Measurements from ENCODE around the gene ORC2.

Gene ORC2

DNA sequence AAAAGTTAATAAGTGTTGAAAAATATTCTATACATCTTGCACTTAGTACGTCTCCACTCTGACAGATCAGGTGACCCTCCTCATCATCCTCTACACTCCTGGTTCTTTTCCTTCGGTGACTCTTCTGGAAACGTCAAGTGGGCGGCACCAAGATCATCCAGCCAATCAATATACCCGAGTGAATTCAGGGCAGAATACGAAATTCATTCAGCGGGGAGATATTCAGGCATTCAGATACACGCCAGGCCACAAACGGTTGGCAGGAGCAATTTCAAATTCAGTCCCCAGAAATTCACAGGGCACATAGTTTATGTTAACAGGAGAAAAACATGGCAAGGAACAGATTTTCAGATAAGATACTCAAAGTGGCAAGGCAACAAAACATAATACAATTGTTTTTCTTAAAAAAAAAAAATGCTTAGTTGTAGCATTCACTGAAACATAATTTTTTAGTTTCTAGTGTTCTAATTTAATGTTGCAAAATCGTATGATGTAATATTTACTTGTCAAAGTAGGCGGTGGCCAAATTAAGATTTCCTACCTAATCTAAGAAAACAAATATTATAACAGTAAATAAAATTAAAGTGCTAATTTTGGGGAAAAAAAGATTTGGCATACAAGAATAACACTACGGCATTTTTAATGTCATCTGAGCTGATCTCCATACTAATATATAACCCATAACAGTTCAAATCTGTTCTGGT lies 103.2 kb downstream of the ORC2 start:
- TF ChIP-seq FOXP2 (optimal IDR thresholded peaks at IDR 0.05; ENCODE audit: borderline replicate concordance, extremely low read depth, extremely low read length, insufficient read depth) (no peak), POLR2AphosphoS5 (IDR thresholded peaks at IDR 0.05; ENCODE audit: low read depth, low read length) (no peak), TAF1 (IDR thresholded peaks at IDR 0.05; ENCODE audit: borderline replicate concordance, insufficient read depth, low read length) (no peak), SIN3A (IDR thresholded peaks at IDR 0.05; ENCODE audit: borderline replicate concordance, insufficient read depth, low read length) (no peak)
- TF ChIP-seq, protein P1, sequence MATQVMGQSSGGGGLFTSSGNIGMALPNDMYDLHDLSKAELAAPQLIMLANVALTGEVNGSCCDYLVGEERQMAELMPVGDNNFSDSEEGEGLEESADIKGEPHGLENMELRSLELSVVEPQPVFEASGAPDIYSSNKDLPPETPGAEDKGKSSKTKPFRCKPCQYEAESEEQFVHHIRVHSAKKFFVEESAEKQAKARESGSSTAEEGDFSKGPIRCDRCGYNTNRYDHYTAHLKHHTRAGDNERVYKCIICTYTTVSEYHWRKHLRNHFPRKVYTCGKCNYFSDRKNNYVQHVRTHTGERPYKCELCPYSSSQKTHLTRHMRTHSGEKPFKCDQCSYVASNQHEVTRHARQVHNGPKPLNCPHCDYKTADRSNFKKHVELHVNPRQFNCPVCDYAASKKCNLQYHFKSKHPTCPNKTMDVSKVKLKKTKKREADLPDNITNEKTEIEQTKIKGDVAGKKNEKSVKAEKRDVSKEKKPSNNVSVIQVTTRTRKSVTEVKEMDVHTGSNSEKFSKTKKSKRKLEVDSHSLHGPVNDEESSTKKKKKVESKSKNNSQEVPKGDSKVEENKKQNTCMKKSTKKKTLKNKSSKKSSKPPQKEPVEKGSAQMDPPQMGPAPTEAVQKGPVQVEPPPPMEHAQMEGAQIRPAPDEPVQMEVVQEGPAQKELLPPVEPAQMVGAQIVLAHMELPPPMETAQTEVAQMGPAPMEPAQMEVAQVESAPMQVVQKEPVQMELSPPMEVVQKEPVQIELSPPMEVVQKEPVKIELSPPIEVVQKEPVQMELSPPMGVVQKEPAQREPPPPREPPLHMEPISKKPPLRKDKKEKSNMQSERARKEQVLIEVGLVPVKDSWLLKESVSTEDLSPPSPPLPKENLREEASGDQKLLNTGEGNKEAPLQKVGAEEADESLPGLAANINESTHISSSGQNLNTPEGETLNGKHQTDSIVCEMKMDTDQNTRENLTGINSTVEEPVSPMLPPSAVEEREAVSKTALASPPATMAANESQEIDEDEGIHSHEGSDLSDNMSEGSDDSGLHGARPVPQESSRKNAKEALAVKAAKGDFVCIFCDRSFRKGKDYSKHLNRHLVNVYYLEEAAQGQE (IDR thresholded peaks at IDR 0.05; ENCODE audit: insufficient read depth in 1 of 2, low read depth in 2 of 2, low read length in 2 of 2), result no peak

Measured in PFSK-1 (cell line).